MCF 10A (cell line): ENCODE results near the gene INTU. TPM values are rescaled to one million over a fixed set of nuclear protein-coding genes. Genes with fewer than 3 reads are reported as not detected.

Experiments
- BruUV-seq: library from RNA; stranded (reverse); fragments of 400-500 nt; replicated peaks from 2 replicates; lab custom pipeline; 2021; lab: Mats Ljungman, UMichigan
- CTCF ChIA-PET: fragments of 300-600 bp; sonication (Branson Sonifier 250); formaldehyde crosslinking; extraction: SDS; loops from one replicate; lab custom pipeline; 2021; ENCODE audit warnings: antibody characterized with exemption, inconsistent platforms; lab: Yijun Ruan, JAX
- POLR2A ChIA-PET: fragments of 300-600, 350-650 bp; sonication (Branson Sonifier 250); formaldehyde crosslinking; extraction: SDS; loops from one replicate; lab custom pipeline; 2020; ENCODE audit warnings: antibody characterized with exemption, inconsistent platforms; lab: Yijun Ruan, JAX
- DNase-seq: peaks from one replicate; pipeline ENCODE4 v3.0.0-alpha.2; 2018; ENCODE audit not compliant: unreplicated experiment
- H3K27ac Mint-ChIP-seq: one replicate; pipeline ENCODE4 v1.8.0; 2022; ENCODE audit warnings: mild to moderate bottlenecking, low read depth, mixed read lengths; ENCODE audit not compliant: unreplicated experiment
- H3K27me3 Mint-ChIP-seq: one replicate; pipeline ENCODE4 v1.8.0; 2022; ENCODE audit warnings: mixed read lengths; ENCODE audit not compliant: insufficient read depth, unreplicated experiment
- H3K36me3 Mint-ChIP-seq: one replicate; pipeline ENCODE4 v1.8.0; 2022; ENCODE audit warnings: mild to moderate bottlenecking, moderate library complexity, mixed read lengths; ENCODE audit not compliant: insufficient read depth, unreplicated experiment
- H3K4me1 Mint-ChIP-seq: one replicate; pipeline ENCODE4 v1.8.0; 2022; ENCODE audit warnings: mixed read lengths; ENCODE audit not compliant: insufficient read depth, unreplicated experiment
- H3K4me3 Mint-ChIP-seq: one replicate; pipeline ENCODE4 v1.8.0; 2022; ENCODE audit warnings: mild to moderate bottlenecking, moderate library complexity, mixed read lengths; ENCODE audit not compliant: unreplicated experiment
- H3K9me3 Mint-ChIP-seq: one replicate; pipeline ENCODE4 v1.8.0; 2022; ENCODE audit warnings: mixed read lengths; ENCODE audit not compliant: unreplicated experiment
- intact Hi-C: fragments of 100-400 bp; cut with micrococcal nuclease; formaldehyde crosslinking; loops from 2 replicates; pipeline ENCODE4 v1.14.1; 2022
- total RNA-seq: library from RNA; stranded (reverse); gene quantifications from 2 replicates; pipeline ENCODE4 v1.2.3, GENCODE V29; 2022
- TF ChIP-seq, protein P1 (sequence below): fragments of 200-600 bp; IDR thresholded peaks from one replicate; pipeline ENCODE4 v1.8.0; 2022; ENCODE audit warnings: antibody characterized with exemption, mild to moderate bottlenecking; ENCODE audit not compliant: unreplicated experiment

Gene INTU
- total RNA-seq, 1 experiment from 2014 or later, result 5.9 TPM

DNA sequence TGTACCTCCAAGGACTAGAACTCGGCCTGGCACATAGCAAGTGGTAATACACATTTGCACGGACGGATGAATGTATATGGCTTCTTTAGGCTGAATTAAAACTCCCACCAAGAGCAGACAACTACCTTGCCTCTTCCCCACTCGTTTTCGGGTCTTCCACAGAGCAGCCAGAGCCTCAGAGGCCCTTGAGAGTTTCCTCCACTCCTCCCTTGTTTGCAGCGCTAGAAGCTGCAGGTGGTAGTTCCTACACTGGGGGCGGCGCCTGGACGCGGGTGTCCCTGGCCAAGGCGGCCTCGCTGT, 10.2 kb upstream of the INTU start:
- intact Hi-C loops, result no loop called here
- ChIA-PET CTCF (interaction anchor here (0.7 to 2.3 kb wide), 4 partner anchors 10 to 110 kb away, joined by 3 to 13 read pairs (median 3); partner anchors contain the start of gene INTU), POLR2A (interaction anchor here (1.6 to 2.9 kb wide), 2 partner anchors 10 to 11 kb away, joined by 6 to 14 read pairs; partner anchors contain the start of gene INTU)

DNA sequence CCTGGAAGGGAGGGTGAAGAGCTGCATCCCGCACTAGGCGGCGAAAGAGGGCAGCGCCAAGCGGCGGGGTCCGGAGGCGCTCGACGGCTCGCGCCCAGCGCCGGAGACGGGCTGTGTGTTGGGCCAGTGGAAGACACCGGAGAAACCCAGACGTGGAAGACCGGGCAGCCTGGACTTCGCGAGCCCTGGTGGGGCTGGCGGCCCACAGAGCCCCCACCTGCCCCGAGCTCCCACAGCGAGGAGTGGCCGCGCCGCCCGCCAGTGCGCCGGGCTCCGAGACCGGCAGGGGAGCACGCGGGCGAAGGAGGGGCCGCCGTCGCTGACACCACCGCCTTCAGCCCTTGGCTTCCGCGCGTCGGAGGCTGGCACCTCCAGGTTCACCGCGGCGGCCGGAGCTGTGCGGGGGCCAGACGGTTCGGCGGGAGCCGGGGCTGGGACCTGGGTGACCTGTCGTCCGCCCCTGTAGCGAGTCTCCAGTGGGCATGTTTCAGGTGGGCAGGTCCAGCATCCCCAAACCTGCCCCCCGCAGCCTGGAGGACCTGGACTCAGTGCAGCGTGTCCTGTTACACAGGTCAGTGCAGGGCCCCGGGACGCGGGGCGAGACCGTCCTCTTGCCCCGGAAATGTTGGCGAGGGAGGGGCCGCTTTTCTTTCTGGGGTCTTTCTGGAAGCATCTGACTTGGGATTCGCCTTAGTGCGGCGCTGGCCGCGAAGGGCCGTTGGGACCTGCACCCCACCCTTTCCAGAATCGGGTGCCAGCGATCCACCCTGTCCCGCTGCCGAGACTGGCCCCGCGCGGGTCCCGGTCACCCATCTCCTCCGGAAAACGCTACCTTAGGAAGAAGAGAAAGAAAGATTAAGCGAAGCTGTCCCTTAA, 9.6 kb upstream of the INTU start:
- Mint-ChIP-seq H3K36me3 (no peaks in the 10 kb centered on the region), H3K4me1 (no peaks in the 10 kb centered on the region), H3K27me3 (peaks cover 1% of the 10 kb centered on the region), H3K27ac (no peak overlapping the region), H3K9me3 (no peaks in the 10 kb centered on the region), H3K4me3 (peak overlapping the region; percentile 70)
- TF ChIP-seq, protein P1, sequence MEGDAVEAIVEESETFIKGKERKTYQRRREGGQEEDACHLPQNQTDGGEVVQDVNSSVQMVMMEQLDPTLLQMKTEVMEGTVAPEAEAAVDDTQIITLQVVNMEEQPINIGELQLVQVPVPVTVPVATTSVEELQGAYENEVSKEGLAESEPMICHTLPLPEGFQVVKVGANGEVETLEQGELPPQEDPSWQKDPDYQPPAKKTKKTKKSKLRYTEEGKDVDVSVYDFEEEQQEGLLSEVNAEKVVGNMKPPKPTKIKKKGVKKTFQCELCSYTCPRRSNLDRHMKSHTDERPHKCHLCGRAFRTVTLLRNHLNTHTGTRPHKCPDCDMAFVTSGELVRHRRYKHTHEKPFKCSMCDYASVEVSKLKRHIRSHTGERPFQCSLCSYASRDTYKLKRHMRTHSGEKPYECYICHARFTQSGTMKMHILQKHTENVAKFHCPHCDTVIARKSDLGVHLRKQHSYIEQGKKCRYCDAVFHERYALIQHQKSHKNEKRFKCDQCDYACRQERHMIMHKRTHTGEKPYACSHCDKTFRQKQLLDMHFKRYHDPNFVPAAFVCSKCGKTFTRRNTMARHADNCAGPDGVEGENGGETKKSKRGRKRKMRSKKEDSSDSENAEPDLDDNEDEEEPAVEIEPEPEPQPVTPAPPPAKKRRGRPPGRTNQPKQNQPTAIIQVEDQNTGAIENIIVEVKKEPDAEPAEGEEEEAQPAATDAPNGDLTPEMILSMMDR, result peak; percentile 16
- intact Hi-C loops, result no loop called here
- POLR2A ChIA-PET, result interaction anchor here (1.1 to 2.9 kb wide), 4 partner anchors 9 to 161 kb away, joined by 3 to 14 read pairs (median 6); partner anchors contain the start of gene INTU
- DNase-seq, result peak; percentile 77
- BruUV-seq, result no TSS peak
- CTCF ChIA-PET, result interaction anchor here (0.5 to 2.3 kb wide), 8 partner anchors 10 to 977 kb away, joined by 3 to 13 read pairs (median 3); partner anchors contain the start of gene INTU

More for the DNA sequence above, 10.2 kb upstream of the INTU start:
- Mint-ChIP-seq H3K27me3 (peaks cover 7% of the 10 kb centered on the region), H3K36me3 (no peaks in the 10 kb centered on the region), H3K4me1 (no peaks in the 10 kb centered on the region), H3K4me3 (peak overlapping the region; percentile 70), H3K27ac (no peak overlapping the region), H3K9me3 (no peaks in the 10 kb centered on the region)
- no TSS peak for BruUV-seq
- no peak for DNase-seq
- TF ChIP-seq, protein P1, result no peak

DNA sequence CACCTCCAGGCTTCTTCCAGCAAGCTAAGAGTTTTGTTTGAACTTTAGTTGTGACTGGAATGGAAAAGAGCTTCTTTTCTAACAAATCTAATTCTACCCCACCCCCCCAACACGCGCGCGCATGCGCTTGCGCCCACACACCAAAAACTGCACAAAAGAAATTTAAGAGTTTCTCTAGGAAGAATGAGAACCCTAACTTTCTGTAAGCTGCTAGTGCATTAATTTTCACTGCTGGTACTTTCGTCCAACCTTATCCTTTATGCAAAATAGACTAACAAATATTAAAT, 9.0 kb upstream of the INTU start:
- no TSS peak for BruUV-seq
- DNase-seq, result no peak
- POLR2A ChIA-PET, result interaction anchor here (1.1 to 2.9 kb wide), 4 partner anchors 9 to 160 kb away, joined by 3 to 14 read pairs (median 6); partner anchors contain the start of gene INTU
- Mint-ChIP-seq H3K4me1 (no peaks in the 10 kb centered on the region), H3K36me3 (no peaks in the 10 kb centered on the region), H3K4me3 (peak overlapping the region; percentile 70), H3K27ac (no peak overlapping the region), H3K27me3 (no peaks in the 10 kb centered on the region), H3K9me3 (no peaks in the 10 kb centered on the region)
- intact Hi-C loops, result no loop called here
- TF ChIP-seq, protein P1, result no peak
- CTCF ChIA-PET, result interaction anchor here (0.5 to 2.3 kb wide), 7 partner anchors 9 to 976 kb away, joined by 3 to 13 read pairs (median 3); partner anchors contain the start of gene INTU

DNA sequence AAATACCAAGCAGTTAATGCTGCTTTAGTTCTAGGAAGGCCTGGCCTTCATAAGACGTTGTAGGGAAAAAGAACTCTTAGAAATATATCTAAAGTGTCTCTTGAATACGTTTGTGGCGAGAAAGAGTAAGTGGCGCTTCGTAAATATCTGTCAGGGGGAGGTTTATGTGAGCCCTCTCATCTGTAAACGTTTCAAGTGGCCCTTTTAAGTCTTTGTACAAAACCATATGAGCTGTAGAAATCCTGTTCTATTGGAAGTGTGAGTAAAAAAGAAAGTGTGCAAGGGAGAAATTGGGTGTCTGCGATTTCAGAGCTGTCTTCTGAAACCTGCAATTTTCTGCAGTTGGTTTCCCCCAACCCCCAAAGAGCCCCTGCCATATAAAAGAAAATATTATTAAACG, 8.6 kb upstream of the INTU start:
- Mint-ChIP-seq H3K27me3 (no peaks in the 10 kb centered on the region), H3K27ac (no peak overlapping the region), H3K9me3 (no peaks in the 10 kb centered on the region), H3K4me3 (peak overlapping the region; percentile 70), H3K36me3 (no peaks in the 10 kb centered on the region), H3K4me1 (no peaks in the 10 kb centered on the region)
- DNase-seq, result no peak
- intact Hi-C loops, result no loop called here
- TF ChIP-seq, protein P1, result no peak
- BruUV-seq, result no TSS peak
- CTCF ChIA-PET, result interaction anchor here (0.5 to 2.3 kb wide), 7 partner anchors 9 to 976 kb away, joined by 3 to 13 read pairs (median 3); no protein-coding TSS in a partner anchor
- POLR2A ChIA-PET, result interaction anchor here (1.1 to 2.9 kb wide), 3 partner anchors 8 to 160 kb away, joined by 3 to 14 read pairs (median 7); partner anchors contain the start of gene INTU
